GM11168 (cell line): ENCODE results near the gene PTPRN2.
"Not testable (repeated sequence)": the region's sequence is repeated elsewhere in the genome, so short reads cannot be mapped to it uniquely, and the experiment has no call there.

Source experiments
- in situ Hi-C: fragments of 300-500 bp; cut with MboI; formaldehyde crosslinking; loops from one replicate; pipeline ENCODE4 v1.12.0; 2022; ENCODE audit warnings: low sequenced_read_pairs; ENCODE audit not compliant: unreplicated experiment

The PTPRN2 gene

DNA sequence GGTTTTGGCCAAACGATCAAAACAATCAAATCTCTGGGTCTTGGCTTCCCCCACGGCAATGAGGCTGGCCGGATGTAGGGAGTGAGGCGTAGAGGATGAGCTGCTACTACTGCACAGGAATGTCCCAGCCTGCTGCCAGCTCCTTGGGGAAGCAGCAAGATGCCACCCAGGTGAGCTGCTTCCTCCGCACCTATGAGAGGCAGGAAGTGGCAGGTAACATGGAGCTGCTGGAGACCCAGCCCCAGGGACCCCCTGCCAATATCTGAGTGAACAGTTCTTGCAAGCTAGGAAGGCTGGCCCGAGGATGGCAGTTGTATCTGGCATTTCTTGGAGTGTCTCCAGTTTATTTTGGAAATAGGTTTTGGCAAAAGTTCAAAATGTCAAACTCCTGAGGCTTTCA lies 837.3 kb downstream of the PTPRN2 start:
- in situ Hi-C loops, result no loop called here

DNA sequence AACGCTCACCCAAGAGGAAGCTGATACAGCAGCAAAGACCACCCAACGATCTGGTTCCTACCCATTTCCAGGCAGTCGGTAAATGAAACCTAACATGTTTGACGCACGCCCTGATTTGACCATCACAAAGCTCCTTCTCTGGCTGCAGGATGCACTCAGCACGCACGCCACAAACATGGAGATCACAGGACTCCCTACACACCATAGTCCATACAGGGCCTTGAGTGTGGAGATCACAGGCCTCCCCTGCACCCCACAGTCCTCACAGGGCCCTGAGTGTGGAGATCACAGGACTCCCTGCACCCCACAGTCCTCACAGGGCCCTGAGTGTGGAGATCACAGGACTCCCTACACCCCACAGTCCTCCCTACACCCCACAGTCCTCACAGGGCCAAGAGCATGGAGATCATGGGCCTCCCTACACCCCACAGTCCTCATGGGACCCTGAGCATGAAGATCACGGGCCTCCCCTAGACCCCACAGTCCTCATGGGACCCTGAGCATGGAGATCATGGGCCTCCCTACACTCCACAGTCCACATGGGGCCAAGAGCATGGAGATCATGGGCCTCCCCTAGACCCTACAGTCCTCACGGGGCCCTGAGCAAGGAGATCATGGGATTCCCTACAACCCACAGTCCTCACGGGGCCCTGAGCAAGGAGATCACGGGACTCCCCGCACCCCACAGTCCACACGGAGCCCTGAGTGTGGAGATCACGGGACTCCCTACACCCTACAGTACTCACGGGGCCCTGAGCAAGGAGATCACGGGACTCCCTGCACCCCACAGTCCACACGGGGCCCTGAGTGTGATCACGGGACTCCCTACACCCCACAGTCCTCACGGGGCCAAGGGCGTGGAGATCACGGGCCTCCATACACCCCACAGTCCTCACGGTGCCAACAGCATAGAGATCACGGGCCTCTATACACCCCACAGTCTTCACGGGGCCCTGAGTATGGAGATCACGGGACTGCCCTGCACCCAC lies 841.6 kb downstream of the PTPRN2 start:
- in situ Hi-C loops, result no loop called here

DNA sequence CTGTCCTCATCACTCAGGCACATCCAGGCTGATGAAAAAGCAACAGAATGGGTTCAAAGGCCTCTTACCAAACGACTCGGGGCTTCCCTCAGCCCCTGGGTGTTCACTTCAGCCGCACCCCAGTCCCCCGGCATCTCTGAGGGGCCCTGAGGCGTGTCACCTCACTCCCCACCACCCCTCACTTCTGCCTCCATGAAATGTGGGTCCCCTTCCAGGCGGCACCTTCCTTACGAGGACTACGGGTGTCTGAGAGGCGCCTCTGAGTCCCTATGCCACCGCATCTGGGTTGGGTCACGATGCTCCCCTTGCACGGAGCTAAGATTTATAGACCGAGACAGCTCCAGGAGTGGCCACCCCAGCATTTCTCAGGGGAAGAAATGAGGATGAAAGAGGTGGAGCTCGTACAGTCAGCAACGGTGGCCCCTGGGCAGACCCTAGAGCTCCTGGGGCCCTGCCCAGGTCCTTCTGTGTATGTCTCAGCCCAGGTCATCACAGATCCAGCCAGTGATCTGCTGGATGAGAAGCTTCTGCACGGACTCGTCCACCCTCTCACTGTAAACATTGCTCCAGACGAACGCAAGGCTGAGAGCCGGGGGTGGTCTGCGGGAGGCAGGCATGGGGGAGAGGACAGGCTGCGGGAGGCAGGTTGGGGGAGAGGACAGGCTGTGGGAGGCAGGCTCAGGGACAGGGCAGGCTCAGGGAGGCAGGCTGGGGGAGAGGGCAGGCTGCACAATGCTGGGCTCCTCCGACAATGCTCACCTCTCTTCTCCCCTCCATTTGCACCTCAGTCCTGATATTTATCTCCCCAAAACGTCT lies 842.6 kb downstream of the PTPRN2 start:
- in situ Hi-C loops, result no loop called here

DNA sequence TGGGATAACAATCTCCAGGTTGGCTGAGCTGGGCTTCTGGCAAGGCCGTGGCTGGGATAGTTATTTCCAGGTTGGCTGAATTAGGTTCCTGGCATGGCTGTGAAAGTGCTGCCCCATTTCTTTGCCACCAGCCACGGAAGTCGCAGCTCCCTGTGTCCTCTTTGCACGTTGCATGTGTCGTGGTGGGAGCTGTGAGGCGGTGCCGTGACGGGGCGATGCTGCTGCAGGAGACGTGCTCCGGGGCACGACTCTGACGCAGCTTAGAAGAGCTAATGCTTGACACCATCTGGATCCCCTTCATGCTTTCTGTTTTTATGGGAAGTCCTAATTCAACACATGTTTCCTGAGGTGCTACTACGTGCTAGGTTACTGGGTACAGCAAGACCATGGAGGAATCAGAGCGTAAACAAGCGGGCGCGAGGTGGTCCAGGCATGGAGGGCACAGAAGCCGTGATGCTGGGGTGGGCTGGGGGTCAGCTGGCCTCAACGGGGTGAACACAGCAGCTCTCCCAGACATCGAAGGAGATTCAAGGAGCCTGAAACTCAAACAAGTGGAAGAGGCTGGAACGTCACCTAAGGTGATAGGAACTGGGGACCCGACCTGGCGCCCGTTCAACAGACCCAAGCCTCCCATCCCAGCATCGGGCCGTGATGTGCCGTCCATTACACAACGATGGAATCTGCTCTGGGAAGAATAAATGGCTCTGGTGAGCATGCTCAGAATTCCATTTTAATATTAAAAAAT lies 843.7 kb downstream of the PTPRN2 start:
- in situ Hi-C loops, result no loop called here

DNA sequence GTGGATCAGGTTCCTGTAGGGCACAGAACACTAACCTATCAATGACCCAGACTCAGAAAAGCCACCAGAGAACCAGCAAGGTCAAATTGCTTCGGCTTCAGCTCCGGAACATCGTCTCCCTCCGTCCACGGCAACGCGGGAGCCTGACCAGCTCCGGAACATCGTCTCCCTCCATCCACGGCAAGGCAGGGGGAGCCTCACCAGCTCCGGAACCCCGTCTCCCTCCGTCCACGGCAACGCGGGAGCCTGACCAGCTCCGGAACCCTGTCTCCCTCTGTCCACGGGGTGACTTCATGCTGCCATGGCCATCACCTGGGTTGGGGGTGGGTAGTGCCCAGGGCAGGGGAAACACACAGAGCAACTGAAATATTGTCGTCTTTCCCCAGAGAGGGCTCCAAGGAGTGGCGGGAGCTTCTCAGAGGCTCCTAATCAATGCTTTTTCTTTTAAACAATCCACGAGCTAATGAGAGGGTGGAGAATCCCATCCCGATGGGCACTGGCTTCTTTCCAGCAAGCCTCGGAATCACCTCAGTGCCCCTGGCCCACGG lies 847.3 kb downstream of the PTPRN2 start:
- in situ Hi-C loops, result no loop called here

DNA sequence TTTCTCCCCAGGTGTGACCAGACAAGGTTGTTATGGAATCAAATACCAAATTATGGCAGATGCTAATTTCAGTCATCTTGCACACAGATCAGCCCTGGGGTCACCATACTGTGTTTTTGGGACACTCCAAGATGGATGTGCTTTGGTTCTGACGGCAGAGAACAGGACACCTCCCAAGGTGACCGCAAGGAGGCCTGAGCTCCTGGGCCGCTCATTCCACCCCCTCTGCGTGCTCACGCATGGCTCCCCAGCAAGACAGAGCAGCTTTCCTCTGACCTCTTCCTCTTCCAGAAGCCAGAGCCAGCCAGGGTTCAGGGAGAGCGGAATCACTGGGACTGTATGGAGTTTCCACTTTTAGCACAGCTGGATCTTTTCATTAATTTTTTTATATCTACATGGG lies 848.0 kb downstream of the PTPRN2 start:
- in situ Hi-C loops, result no loop called here

GRCh38 chr7:157739031-157739430 lies 848.6 kb downstream of the PTPRN2 start:
- in situ Hi-C loops, result no loop called here

DNA sequence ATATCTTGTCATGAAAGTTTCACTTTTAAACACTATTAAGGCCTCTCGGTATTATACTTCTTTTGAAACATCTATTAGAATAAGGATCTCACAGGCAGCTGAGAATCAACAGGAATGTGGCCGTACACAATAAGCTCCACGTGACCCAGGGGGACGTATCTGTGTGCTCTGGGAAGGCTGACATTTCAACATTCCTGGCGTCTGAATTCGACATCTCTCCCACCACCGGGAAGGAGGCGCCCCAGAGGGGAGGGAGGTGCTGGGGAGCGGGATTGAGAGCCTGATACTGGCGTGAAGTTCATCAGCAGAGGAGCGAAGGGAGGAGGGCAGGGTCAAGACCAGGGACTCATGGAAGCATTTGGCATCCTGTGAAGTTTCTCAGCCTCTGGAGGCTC lies 849.6 kb downstream of the PTPRN2 start:
- in situ Hi-C loops, result no loop called here

DNA sequence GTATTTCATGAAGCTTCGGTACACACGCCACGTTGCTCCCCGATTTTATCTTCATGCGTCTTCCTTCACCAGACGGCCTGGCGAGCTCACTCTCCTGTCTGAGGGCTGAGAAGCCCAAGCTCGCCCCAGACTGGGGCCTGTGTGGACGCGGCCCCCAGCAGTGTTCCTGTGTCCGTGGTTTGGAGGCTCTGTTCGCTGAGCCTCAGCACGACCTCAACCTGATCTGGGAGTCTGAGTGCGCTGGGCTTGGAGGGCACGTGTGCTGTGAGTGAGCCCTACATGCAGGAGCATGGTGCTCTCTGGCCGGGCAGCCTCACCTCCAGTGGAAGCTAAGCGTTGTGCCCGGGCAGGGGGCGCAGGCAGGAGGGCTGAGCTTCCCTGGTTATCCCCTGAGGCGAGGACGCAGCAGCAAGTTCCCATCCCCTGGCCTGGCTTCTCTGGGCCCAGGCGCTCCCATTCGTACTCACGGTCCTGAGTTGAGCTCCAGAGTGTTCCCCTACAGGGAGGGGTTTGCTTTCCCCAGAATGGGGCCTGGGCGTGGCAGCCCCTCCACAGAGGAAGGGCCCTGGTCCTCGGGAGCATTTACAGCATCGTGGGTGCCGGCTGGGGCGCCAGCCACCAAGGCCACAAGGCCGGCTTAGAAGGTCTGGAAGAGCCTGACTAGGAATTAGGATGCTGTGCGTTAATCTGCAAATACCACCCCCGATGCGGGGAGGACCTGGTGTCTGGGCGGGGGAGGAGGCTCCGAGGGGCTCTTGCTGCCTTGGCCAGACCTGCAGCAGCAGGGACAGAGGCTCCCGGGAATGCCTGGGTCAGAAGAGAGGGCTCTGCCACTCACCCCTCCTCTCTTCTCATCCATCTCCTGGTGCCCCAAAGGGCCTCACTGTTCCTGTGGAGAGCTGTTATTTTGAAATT lies 850.2 kb downstream of the PTPRN2 start:
- in situ Hi-C loops, result no loop called here

- in situ Hi-C loops, result no loop called here
Observed at GRCh38 chr7:157736341-157736740, 851.3 kb downstream of the PTPRN2 start.

- in situ Hi-C loops, result no loop called here
Observed at GRCh38 chr7:157735826-157736225, 851.8 kb downstream of the PTPRN2 start.

DNA sequence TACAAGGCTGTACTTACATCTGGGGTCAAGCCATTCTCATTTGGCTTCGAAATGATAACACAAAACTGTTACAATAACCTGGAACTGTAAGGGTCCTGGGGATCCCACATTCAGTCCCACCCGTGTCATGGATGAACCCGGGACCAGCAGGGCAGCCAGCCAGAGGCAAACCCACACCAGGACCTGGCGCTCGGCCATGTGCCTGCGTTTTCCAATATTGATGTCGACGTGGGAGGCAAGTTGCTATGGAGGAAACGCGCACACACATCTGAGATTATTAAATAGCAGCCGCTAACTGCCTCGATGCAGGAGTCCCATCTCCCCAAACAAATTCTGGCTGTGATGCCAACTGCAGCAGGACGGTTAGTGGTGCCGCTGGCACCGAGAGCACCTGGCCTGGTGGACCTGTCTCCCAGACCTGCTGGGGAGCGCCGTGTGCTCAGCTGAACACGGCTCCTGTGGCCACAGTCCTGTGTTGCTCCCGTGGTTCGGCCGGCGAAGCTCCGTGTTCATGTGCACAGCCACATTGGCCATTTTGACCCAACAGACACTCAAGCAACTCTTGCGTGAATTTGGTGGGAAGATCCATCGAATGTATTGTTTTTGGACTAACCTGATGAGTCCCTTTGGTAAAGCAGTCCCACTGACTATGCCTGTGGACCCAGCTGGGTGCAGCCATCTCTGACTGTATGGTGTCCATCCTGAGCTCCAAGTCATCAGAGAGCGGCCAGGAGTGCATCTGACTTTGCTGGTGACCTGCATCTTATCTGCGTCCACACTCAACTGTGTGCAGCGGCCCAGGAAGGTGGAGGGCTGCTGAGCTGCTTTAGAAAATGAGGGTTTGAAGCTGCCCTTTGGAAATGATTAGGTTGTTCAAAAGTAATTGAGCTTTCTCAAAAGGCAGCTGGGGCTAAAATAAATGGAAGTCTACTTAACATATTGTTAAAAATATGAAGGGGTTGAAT lies 852.7 kb downstream of the PTPRN2 start:
- in situ Hi-C loops, result no loop called here

DNA sequence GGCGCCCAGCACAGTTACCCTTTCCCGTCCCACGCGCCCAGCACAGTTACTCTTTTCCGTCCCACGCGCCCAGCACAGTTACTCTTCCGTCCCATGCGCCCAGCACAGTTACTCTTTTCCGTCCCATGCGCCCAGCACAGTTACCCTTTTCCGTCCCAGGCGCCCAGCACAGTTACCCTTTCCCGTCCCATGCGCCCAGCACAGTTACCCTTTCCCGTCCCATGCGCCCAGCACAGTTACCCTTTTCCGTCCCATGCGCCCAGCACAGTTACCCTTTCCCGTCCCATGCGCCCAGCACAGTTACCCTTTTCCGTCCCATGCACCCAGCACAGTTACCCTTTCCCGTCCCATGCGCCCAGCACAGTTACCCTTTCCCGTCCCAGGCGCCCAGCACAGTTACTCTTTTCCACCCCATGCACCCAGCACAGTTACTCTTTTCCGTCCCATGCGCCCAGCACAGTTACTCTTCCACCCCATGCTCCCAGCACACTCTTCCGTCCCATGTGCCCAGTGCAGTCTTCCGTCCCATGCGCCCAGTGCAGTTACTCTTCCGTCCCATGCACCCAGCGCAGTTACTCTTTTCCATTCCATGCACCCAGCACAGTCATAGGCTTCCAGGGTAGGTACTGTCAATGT lies 853.7 kb downstream of the PTPRN2 start:
- in situ Hi-C loops, result not testable (repeated sequence)

- in situ Hi-C loops, result no loop called here
Observed at GRCh38 chr7:157731126-157731525, 856.5 kb downstream of the PTPRN2 start.

GRCh38 chr7:157730614-157731013 lies 857.0 kb downstream of the PTPRN2 start:
- in situ Hi-C loops, result no loop called here

- in situ Hi-C loops, result no loop called here
Observed at GRCh38 chr7:157729566-157729965, 858.1 kb downstream of the PTPRN2 start.

DNA sequence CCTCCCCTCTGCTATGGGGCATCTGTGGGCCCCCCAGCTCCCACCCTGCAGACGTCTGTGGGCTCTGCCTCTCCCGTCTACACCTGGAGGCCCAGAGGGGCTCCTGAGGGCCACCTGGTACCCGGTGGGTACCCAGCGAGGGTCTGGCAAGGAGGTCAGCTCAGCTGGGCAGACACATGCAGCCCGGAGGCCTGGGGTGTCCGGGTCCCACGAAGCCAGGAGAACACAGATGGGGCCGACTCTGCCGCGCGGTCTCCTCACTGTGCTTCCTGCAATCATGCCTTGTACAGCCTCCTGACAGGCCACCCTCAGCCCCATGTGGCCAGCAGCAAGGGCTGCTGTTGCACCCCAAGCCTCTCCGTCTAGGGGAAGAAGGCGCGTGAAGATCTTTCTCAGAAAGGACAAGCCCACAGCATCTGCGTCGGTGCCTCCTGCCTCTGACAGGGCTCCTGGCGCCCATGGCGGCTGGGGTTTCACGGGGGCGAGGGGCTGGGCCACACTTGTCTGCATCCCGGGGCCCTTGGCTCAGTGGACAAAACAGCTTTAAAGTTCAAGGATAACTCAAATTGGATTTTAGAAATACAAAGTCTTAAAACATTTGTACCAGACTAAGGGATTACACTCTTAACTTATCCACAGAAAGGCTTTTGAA lies 859.5 kb downstream of the PTPRN2 start:
- in situ Hi-C loops, result no loop called here
